ENCODE data around the gene SKAP1.
"Not testable (repeated sequence)": the region's sequence is repeated elsewhere in the genome, so short reads cannot be mapped to it uniquely, and the experiment has no call there.

Gene SKAP1

DNA sequence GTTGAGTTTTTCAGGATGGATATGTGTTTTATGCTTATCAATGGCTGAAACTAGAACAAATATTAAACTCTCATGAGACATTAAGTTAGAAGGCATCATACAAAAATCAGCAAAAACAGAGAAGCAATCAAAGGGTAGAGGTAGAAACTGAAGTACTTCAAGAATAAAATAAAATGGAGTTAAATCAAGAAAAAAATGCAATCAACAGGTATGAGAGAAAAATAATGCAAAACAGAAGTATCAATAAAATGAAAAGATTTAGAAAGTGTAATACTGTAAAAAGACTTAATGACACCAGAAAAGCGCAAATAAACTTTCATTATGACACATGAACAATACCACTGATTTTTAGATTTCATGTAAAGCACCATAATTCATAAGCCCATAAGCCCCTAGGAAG, 112.3 kb downstream of the SKAP1 start:
- no peak for DNase-seq (ENCODE audit: low spot score)

DNA sequence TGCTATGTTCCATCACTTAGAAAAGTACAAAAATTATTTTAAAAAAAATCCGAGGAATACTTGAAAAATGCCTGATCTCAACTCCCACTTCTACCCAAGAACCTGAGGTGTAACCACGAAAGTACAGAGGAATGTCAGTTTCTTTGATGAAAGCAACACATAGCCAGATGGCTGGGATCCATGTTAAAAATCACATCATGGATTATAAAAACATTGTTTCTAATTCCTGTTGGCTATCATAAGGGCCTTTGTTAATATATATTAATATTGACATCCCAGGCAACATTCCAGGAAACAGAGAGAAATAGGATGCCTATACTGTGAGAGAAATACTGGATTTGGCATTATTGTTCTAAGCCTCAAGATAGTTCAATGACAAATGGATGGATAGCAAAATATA, 115.3 kb downstream of the SKAP1 start:
- no peak for DNase-seq (ENCODE audit: low spot score)

DNA sequence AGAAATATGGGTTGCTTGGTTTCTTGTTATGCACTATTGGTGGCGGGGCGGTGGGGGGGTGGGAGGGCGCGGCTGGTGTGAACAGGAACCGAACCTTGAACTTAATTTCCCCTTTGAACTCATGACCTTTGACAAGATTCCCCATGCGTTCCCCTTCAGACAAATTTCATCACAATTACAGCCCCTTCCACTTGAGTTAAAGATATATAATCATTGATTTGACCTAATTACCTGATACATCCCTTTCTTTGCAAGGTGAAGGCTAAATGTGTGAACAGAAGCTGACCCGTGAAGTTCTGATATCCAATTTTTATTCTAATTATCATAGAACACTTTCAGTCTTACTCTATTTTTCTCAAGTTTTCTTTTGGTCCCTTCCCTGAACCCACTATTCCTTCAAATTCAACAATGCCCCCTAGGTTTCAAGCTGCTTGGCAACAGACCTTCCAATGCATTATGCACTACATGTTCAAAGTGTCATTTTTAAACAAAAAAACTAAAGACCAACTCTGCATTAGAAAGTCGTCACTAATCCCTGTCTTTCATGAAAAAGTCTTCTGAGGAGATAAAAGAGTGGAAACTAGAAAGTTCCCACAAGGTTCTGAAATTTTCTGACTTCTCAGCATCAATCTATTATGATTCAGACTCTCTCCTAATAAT, 116.8 kb downstream of the SKAP1 start:
- DNase-seq (ENCODE audit: low spot score): no peak

DNA sequence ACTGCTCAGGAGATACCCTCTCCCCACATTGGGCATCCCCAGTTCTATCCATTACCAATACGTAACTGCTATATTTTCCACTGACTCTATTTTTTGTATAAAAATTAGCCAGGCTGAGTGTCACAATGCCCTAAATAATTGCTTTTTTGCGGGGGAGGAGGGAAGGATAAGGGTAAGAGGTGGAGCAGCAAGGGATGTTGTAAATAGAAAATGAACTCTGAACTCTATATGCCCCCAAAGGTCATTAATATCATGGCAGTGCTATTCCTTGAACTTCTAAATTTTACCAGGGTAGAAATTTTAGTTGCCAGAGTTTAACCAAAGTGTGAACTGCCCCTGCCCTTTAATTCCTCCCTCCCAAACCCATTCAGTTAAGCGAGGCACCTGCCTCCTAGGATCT, 118.7 kb downstream of the SKAP1 start:
- no peak for DNase-seq (ENCODE audit: low spot score)

DNA sequence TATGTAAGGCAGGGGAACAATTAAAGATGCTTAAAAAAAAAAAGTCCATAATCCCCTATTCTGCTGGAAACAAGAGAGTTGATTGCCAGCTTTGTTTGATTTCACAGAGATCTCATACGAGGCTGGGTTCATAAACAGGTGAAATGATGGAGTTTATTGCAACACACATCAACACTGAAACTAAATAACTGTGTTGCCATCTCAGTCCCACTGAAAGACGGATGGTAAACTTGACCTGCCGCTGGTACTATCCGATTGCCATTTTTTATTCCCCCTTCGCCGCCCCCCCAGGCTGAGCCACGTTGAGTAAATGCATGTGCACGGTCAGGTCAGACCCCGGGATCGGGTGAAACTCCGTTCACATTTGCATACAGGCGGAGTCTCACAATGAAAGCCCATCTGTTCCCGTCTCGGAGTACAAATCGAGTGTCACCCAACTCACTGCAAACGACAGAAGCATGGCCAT, 119.2 kb downstream of the SKAP1 start:
- no peak for DNase-seq (ENCODE audit: low spot score)

DNA sequence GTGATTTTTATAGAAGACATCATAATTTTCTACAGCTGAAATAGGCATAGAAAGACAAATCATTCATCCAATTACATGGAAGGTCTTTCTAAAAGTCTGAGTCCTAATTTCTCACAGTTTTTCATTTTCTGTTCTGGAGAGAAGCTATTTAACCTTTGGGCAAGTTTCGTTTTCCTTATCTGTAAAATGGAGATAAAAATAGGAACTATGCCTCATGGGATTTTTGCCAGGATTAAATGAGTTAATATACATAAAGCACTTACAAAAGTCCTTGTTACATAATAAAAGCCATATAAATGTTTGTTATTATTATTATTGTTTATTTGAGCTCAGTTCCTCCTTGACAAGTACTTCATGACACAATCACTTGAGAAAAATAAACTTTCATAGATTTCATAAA, 121.4 kb downstream of the SKAP1 start:
- no peak for DNase-seq (ENCODE audit: low spot score)

DNA sequence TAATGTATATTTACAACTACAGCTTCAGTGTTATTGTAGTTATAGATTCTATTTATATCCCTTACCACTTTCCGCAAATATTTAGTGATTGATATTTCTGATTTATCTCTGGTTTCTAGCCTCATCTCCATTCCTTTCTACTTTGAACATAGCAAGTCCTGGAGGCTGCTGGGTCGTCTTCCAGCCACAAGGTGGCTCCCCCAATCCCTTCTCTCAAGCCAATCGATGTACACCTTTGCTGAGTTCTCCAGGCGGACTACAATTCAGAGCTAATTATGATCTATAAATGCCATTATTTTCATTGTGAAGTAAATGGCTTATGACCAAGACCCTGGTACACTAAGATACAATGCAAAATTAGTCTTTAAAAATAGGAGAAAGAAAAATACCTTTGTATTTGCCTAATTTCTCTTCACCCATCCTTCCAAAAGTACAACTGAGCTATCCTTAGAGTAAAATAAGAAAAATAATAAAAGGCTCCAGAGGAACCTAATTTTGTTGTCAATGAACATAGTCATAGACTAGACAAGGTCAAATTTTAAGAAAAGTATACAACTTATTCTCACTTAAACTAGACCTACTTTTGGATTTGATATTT, 122.1 kb downstream of the SKAP1 start:
- DNase-seq (ENCODE audit: low spot score): peak; percentile 48

DNA sequence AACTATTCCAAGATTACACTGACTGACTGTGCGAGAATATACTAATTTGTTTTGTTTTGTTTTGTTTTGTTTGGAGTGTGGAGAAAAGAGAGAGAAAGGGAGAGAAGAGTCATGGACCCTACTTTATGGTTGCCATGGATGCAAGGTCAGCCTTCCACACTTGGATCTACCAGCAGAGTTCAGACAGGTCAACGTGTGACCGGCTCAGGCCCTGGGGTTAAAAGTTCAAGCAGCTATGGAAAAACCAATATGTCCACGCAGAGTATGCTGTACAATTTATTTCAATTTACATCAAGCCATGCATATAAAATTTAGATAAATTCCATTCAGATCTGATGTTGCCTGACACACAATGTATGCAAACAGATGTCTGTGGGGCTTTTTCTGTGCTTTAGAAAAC, 122.8 kb downstream of the SKAP1 start:
- no peak for DNase-seq (ENCODE audit: low spot score)

DNA sequence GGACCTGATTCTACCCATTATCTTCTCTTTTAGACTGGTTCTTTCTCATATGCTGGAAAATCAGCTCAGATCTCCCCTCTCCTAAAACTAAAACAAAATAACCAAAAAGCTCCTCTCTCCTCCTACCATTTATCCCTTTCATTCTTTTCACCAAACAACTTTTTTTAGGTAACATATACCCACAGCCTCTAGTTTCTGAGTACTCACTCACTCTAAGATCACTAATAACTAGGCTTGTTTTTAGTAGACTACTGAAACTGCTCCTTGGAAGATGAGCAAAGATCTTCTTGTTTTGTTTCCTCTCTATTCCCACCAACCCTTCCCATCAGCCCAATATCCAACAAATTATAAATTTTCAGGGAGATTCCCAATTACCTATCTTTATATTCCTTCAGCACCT, 129.0 kb downstream of the SKAP1 start:
- DNase-seq (ENCODE audit: low spot score): no peak

DNA sequence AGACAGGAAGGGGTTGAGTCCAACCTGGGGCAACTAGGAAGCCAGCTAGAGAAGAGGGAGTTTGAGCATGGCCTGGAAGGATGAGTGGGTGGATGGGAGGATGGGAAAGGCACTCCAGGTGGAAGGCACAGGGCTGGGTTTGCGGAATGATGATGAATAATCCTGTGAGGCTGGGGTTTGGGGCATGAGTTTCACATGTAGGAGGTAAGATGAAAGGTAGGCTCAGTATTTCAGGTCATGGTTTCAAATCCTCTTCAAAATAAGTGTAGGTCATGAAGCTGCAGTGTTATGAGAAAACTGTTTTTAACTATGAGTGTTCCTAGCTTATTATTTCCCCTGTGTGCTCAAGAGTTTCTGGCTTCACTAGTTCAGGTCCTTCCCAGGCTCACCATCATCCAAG, 130.3 kb downstream of the SKAP1 start:
- DNase-seq (ENCODE audit: low spot score): no peak

DNA sequence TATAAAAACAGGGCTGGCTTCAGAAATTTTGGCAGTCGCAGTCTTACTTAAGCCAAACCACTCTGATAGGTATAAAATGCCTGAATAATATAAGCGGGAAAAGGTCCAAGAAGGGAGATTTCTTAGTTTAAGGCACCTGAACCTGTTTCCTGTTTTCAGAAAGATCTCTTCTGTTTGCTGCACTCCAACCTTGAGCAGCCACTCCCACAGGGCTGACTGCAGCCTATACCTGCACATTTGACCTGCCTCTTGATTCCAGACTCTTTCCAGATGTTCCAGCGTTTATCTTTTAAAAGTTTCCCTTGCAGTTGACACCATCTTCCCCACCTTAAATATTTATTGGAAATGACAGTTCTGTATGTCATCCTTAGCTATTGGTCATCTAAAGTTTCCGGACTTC, 132.2 kb downstream of the SKAP1 start:
- DNase-seq (ENCODE audit: low spot score): no peak

DNA sequence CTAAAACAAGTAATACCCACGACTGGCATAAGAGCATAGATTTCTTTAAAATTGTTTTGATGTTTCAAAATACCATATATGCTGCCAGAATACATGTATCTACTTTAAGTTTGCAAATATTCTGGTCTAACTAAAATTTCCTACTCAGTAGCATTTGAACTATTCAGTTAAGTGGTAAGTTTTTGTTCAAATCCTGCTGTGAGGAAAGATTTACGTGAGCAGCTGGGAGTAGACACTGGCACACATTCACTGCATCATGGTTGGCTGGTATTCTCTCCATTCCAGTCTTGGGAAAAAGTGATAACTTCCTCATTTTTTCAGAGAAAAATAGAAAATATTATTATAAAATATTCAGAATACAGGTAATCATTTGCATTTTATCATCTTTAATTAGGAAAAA, 133.6 kb downstream of the SKAP1 start:
- DNase-seq (ENCODE audit: low spot score): no peak

DNA sequence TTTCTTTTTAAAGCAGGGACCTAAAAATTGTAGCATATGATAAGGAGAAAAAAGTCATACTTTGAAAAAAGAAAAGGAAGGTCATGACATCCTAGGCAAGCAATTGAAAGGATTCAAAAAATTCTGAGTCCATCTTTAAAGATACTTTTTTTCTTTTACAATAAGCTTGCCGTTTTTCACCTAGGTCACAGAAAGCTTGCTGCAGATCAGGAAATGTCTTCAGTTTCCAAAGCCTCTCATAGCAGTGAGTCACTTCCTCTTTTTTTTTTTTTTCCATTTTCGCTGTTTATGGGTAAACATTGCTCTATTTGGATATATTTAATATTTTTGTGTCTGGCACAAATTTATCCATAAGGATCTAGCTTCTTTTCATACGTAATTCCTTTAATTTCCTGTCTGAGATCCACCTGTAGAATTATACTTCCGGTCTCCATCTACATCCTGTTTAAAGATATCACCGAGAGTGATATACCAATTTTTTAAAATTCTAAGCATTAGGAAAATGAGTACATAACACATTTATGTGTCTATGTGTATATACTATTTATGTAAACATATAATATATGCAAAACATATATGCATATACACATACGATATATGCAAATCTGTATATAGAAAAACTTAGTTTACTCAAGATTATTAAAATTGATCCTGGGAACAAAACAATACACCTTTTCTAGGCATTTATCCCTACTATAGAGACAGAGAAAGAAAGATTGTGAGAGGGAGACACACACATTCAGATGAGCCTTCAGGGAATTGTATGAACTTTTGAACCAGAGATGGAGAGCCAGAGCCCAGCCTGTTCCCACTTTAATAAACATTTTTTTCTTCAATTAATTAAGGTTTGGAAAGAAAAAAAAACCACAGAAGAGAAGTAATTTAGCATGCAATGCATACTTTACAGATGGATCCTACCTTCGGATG, 134.4 kb downstream of the SKAP1 start:
- DNase-seq (ENCODE audit: low spot score): no peak

DNA sequence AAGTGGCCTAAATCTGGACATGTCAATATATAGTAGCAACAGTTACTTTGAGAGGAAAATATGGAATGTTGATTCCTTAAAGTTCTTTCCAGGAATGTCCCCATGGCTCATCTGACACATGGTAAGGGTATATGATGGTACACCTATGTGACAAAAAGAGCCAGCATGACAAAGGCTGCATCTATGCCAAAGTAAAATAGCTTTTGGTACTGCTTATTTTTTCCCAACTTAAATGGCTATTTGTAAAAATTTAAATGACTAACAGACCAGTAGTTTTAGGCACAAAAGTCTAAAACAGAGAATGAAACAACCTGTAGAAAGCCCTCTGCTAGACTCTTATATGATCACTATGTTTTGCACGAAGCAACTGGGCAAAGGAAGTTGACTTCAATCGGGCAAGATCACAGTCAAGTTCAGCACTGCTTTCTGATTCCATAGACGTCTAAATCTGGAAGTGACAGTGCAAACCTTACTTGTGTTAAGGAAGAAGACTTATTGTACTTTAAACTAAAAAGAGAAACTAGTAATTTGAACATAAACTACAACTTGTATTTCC, 135.1 kb downstream of the SKAP1 start:
- DNase-seq (ENCODE audit: low spot score): no peak

DNA sequence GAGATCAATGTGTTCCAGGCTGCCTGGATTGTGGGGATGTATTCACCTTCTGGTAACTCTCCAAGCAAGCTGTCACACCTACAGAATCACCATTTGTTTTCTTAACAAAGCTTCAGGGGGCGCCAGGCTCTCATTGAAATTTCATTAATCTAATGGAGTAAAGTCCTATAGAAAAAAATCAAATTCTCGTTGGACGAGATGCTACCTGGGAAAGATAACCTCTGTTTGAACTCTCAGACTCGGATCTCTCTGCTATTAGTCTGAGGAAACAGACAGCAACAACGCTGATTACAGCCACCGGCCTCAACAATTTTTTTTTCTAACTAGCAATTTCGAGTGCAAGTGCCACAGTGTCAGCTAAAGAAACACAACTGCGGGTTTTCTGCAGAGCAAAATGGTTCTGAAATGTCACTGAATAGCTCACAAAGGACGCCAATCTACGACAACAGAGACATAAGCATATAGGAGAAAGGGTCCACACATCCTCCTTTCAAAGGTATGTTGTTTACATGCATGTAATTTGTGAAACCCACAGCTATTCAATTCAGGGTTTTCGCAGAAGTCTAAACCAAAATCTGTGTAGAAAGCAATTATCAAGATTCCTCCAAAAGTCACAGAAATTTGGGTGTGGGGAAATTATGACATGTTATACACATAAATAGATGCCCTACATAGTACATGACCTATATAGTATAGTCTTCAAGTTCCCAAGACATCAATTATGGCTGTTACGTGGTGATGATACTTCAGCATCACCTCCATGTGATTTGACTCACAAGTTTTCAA, 135.8 kb downstream of the SKAP1 start:
- no peak for DNase-seq (ENCODE audit: low spot score)

DNA sequence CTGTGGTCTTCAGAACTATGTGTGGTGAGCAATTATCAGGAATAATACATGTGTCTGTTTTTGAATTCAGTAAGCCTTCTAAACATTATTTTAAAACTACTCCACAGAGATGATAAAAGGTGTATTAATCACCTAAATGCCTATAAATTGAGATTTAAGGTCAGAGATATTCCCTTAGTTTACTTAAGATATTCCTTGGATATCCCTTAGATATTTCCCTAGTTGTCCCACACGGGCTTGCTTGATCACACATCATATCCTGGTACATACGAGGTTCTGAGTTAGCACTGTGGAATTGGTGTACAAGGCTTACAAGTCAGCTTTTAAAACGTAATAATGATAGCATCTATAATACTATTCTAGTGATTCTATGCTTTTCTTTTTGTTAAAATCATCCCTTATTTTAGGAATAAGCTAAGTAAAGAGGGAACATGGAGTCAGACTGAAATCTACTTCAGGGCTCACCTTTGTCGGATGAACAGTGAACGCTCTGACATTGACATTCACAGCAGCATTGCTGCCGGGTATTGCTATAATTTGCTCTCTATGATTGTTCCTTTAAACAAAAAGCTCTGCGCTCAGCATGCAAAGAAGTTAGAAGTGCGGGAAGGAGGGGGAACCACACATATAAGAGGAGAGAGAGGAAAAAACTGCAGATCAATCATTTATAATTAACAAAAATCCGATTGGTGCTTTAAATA, 136.5 kb downstream of the SKAP1 start:
- DNase-seq (ENCODE audit: low spot score): no peak

DNA sequence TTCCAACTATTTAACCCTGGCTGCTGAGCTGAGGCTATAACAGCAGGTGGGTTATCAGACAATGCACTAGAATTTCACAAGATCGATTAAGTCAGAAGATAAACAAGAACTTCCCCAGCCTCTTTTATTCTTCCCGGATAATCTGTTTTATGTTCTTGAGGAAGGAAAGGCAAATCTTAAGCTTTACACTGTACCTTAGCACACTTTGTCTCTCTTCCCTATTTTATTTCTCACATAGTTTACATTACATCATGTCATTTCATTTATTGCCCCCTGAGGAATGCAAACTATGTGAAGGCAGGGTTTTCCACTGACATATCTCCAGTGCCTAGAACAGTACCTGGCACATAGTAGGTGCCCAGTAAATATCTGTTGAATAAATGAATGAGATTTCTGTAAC, 139.6 kb downstream of the SKAP1 start:
- no peak for DNase-seq (ENCODE audit: low spot score)

DNA sequence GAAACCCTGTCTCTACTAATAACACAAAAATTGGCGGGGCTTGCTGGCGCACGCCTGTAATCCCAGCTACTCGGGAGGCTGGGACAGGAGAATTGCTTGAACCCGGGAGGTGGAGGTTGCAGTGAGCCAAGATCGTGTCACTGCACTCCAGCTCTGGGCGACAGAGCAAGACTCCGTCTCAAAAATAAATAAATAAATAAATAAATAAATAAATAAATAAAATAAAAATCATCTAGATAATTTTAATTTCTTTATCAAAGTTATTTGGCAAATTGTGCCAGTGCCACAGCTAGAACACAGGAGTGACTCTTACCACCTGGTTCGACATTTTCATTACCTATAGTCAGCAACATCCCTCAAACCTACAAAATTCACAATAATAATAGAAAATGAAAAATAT, 143.1 kb downstream of the SKAP1 start:
- DNase-seq (ENCODE audit: low spot score): not testable (repeated sequence)

DNA sequence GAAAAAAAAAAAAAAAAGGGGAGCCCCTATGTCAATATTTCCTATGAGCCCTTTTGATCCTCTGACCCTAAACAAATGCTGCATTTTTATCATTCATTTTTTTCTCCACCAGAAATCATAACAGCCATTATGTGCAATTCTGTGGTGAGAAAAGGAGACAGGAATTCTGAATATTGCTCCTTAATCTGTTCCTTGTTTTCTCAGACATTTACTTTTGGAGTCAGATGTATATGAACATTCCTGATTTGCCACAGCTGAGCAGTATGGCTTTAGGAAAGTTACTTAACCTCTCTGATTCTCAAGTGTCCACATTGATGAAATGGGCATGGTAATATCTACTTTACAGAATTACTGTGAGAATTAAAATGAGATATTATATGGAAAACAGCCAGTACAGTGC, 144.4 kb downstream of the SKAP1 start:
- DNase-seq (ENCODE audit: low spot score): no peak

DNA sequence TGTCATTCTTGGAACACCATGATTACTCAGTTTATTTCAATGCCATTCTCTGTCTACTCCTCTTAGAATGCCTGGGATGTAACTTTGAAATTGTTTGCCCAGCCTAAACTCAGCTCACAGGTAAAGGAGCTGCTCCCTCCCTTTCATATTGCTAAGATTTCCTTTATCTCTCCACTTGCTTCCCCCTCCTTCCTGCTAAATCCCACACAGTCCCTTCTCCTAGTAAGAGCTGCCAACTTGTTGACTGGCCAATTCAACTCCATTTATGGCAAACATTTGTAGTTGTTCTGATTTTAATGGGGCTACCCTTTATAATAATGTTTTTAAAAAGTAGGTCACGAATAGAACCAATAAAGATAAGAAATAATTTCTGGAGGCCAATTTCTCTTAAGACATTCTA, 146.1 kb downstream of the SKAP1 start:
- DNase-seq (ENCODE audit: low spot score): no peak

DNA sequence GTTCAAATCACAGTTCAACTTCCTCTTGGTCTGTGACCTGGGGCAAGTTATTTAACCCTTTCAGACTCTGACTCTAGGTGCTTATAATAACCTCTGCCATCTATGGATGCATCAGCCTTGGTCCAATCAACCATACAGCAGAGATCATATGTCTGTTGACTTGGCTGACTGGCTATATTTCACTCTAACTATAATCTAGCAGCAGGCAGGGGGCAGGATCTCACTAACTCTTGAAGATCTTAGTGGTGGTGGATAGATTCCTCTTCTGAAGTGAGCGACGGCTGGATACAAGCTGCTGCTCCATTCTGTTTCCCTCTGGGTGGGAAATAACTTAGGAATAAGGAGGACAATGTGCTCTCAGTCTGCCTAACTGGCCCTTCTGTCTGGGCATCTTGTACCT, 146.6 kb downstream of the SKAP1 start:
- no peak for DNase-seq (ENCODE audit: low spot score)

All from cerebellar cortex (tissue), 1 donor.